HG03175 (cell line): ENCODE data around the gene NR3C1.

Experiments used
- ATAC-seq: cut with Tn5 transposase; IDR thresholded peaks from one replicate; pipeline ENCODE4 v1.9.1; 2021; ENCODE audit warnings: mild to moderate bottlenecking, moderate library complexity; ENCODE audit not compliant: unreplicated experiment

Gene NR3C1

GRCh38 chr5:143372187-143372829 is 31.2 kb downstream of the NR3C1 start:
- ATAC-seq, result no peak

DNA sequence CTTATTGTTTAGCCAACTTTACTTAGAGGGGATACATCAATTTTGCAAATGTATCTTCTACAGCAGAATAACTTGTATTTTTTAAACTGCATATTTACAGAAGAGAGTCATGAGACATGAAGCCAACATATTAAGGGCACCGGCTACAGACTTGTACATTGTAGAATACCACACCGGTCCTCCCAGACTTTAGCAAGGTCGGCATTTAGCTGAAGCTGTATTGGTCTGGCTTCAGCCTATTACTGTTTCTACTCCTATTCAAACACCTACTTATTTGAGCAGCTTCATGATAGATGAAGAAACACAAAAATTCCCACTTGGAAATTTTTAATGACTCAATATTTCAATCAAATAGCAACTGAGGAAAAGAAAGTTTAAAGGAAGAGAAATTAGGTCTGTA is 33.0 kb downstream of the NR3C1 start:
- no peak for ATAC-seq

GRCh38 chr5:143364061-143364460 is 39.4 kb downstream of the NR3C1 start:
- ATAC-seq, result no peak

DNA sequence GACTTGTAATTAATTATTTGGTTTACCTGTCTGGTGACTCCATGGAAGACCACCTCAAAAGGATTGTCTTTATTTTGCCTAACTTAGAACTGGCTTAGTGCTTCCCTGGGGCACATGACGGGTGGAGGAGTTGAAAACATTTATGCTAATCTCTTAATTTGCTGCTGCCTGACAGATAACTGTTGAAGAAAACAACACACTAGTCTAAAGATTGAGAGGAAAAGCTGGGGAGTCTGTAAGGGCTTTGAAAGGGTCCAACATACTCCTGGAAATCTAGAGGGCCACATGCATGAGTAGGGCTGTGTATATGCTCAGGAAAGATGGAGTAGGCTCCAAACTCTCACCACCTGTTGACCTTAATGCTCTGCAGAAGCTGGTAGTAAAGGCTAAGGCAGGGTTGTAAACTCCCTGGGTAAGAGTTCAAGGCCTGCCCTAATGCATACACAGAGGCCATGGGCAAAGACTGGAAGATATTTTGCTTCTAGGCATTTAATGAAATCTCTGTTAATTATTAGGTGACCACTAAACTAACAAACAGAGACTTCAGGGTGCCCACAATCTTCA is 40.7 kb downstream of the NR3C1 start:
- no peak for ATAC-seq

DNA sequence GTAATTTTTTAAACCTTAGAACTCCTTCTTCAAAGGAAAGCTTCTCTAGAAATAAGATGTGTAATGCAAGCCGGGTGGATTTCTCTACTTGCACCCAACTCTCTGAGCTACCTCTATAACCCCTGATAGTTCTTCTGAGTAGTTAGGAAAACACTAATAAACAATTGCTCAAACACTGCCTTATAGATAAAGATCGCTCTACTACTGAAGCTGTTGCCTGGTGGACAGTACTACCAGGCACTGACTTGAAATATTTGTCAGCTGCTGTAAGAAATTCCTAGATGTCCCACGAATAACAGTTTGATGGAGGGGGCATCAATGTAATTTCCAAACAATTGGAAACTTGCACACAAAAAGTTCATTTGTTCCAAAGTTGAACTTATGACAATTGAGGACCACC is 42.0 kb downstream of the NR3C1 start:
- ATAC-seq, result no peak

DNA sequence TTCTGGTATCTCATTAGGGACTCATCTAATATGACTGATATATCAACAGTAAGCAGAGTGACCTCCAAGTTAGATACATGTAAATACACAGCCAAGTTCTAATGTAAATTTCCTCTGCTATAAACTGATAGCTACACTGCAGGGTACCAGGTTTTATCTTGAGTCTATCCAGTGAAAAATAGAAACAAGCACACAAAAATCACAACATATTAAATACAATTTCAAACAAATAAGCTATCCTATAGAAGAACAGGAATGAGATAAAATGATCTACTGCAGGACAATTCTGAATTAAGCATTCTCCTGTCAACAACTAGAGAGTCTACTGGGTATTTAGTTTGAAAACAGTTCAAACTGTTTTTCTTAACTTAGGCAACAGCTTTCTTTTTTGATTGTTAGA is 42.7 kb downstream of the NR3C1 start:
- ATAC-seq, result no peak

DNA sequence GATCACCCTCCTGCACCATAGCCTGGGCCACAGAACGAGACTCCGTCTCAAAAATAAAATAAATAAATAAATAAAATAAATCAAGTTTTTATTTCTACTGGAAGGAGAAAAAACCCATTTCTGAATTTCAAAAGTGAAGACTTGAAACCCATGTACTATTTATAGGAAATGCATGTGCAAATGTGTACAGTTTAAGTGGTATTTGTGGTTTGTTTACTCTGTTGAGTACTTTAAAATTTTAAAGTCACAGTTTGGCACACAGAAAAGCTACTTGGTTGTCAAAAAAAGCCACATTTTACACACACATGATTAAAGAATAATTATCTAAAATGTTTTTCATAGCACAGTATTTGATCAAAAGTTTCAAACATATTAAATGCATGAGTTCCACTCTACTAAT is 43.6 kb downstream of the NR3C1 start:
- peak; percentile 42 for ATAC-seq

GRCh38 chr5:143356855-143357583 is 46.5 kb downstream of the NR3C1 start:
- no peak for ATAC-seq

GRCh38 chr5:143355710-143356109 is 47.8 kb downstream of the NR3C1 start:
- ATAC-seq, result no peak

DNA sequence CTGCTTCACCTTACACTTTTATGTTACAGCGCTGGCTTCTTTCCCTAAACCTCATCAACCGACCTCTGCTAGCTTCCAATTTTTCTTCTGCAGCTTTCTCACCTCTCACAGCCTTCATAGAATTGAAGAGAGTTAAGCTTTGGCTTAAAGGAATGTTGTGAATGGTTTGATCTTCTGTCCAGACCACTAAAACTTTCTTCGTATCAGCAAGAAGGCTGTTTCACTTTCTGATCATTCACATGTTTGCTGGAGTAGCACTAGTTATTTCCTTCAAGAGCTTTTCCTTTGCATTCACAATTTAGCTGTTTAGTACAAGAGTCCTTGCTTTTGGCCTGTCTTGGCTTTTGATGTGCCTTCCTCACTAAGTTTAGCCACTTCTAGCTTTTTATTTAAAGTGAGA is 49.5 kb downstream of the NR3C1 start:
- ATAC-seq, result peak; percentile 35

DNA sequence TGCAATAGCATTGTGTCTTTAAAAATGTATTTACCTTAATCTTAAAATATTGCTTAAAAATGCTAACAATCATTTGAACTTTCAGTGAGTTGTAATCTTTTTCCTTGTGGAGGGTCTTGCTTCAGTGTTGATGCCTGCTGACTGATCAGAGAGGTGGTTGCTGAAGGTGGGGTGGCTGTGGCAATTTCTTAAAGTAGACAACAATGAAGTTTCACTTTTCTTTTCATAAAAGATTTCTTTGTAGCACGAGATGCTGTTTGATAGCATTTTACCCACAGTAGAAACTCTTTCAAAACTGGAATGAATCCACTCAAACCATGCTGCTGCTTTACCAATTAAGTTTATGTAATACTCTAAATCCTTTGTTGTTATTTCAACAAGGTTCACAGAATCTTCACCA is 50.8 kb downstream of the NR3C1 start:
- ATAC-seq, result no peak

- no peak for ATAC-seq
Measured at GRCh38 chr5:143350751-143351602, 52.5 kb downstream of the NR3C1 start.

DNA sequence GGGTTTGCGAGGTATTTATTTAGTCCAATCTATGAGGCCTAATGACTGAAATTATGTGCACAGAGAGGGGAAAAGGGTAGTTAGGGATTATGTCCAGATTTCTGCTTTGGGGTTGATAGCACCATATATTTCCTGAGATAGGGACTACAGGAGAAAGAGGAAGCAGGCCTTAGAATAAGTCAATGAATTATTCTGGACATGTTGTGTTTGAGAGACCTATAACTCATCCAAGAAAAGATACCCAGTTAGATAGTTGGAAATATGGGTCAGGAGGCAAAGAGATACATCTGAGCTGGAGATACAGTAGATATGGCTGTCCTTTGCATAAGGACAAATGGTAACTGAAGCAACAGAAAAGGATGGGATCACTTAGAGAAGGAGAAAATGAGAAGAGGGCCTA is 53.1 kb downstream of the NR3C1 start:
- no peak for ATAC-seq

GRCh38 chr5:143349177-143349576 is 54.3 kb downstream of the NR3C1 start:
- no peak for ATAC-seq

DNA sequence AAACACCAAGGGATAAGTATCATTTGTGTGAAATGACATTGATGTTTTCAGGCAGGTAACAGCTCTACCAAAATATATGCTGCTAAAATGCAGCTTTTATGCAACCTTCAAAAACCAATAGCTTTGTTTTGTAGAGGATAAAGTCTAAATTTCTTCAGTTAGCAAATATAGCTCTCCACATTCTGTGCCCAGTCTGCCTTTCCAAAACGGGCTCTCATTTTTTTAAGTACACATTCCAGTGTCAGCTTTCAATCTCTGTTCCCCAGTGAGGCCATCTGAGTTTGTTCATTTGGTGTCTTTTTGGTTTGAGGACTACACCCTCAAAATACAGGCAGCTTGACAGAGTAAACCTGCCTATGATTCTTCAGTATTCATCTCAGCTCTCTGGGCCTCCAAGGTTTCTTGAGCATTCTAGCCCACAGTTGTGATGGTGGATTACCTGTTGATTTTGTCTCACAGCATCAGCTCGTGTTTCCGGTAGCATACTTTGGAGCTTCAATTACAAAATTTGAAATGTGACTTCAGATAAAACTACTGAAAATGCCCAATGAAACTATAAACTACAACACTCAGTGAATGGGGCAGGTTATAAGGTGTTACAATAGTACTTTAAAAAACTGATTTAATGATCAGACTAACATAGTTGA is 55.7 kb downstream of the NR3C1 start:
- ATAC-seq, result no peak

- no peak for ATAC-seq
Measured at GRCh38 chr5:143347046-143347445, 56.4 kb downstream of the NR3C1 start.

- ATAC-seq, result no peak
Measured at GRCh38 chr5:143345671-143346440, 57.6 kb downstream of the NR3C1 start.

GRCh38 chr5:143343042-143343441 is 60.4 kb downstream of the NR3C1 start:
- ATAC-seq, result no peak

GRCh38 chr5:143342607-143343006 is 60.9 kb downstream of the NR3C1 start:
- ATAC-seq, result no peak
